SU-DHL-6 (cell line): ENCODE measurements around the gene SLC1A3.

ENCODE experiments used
- EZH2phosphoT487 ChIP-seq: fragments of 200-600 bp; sonication (generic), shearing (Covaris generic); conservative IDR thresholded peaks from 2 replicates; pipeline ENCODE4 v1.6.1; 2018; ENCODE audit warnings: mild to moderate bottlenecking, antibody characterized with exemption, low read length, moderate library complexity, mixed read lengths
- TF ChIP-seq, protein P1 (sequence below): fragments of 200-600 bp; sonication (generic); IDR thresholded peaks from one replicate; pipeline ENCODE4 v1.5.1; 2017; ENCODE audit warnings: antibody characterized with exemption, mild to moderate bottlenecking, low read length, moderate library complexity; ENCODE audit not compliant: insufficient read depth, poor library complexity, severe bottlenecking

DNA sequence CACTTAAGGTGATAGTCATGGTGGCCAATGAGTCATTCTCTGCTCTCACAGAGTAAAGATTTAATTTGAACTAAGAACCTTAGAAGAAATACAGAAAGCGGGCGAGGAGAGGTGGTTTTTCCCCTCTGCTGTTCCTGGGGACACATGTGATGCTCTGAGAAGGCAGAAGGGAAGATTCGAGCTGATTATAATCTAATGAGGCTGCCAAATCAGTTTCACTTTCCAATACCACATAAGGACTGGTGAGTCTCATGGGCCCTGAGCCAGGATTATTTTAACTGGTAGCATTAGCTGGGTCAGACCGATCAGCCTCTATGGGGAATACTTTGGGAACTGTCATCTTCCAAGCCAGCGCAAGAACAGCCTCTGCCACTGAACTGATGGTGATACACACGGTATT, 116.5 kb downstream of the SLC1A3 start:
- TF ChIP-seq, protein P1, sequence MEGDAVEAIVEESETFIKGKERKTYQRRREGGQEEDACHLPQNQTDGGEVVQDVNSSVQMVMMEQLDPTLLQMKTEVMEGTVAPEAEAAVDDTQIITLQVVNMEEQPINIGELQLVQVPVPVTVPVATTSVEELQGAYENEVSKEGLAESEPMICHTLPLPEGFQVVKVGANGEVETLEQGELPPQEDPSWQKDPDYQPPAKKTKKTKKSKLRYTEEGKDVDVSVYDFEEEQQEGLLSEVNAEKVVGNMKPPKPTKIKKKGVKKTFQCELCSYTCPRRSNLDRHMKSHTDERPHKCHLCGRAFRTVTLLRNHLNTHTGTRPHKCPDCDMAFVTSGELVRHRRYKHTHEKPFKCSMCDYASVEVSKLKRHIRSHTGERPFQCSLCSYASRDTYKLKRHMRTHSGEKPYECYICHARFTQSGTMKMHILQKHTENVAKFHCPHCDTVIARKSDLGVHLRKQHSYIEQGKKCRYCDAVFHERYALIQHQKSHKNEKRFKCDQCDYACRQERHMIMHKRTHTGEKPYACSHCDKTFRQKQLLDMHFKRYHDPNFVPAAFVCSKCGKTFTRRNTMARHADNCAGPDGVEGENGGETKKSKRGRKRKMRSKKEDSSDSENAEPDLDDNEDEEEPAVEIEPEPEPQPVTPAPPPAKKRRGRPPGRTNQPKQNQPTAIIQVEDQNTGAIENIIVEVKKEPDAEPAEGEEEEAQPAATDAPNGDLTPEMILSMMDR, result no peak
- TF ChIP-seq EZH2phosphoT487, result no peak
